ENCODE data around the gene MED26.

DNA sequence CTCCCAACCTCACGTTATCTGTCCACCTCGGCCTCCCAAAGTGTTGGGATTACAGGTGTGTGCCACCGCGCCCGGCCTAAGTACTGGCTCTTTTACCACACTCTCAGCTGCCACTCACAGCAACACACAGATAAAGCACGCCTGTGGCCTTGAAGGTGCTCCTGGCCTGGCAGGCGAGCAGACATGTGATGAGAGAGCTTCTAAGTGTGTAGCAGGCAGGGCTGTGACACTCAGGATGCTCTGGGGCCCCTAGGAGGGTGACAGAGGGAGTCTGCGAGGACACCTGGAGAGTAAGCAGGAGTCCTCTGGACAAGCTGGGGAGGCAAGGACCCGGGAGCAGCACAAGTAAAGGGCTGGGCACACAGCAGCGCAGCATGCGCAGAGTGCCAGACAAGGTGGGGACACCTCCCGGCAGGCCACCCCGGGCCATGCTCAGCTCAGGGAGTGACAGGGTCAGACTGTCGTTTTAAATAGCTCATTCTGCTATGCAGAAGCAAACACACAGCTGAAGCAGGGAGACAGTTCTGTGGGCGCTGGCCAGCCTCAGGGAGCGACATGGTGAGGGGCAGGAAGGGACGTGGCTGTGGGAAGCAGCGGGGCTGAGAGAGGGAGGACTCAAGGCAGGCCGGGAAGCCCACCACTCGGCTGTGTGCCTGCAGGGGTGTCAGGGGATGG lies 26.5 kb downstream of the MED26 start:
- TF ChIP-seq, protein P1, sequence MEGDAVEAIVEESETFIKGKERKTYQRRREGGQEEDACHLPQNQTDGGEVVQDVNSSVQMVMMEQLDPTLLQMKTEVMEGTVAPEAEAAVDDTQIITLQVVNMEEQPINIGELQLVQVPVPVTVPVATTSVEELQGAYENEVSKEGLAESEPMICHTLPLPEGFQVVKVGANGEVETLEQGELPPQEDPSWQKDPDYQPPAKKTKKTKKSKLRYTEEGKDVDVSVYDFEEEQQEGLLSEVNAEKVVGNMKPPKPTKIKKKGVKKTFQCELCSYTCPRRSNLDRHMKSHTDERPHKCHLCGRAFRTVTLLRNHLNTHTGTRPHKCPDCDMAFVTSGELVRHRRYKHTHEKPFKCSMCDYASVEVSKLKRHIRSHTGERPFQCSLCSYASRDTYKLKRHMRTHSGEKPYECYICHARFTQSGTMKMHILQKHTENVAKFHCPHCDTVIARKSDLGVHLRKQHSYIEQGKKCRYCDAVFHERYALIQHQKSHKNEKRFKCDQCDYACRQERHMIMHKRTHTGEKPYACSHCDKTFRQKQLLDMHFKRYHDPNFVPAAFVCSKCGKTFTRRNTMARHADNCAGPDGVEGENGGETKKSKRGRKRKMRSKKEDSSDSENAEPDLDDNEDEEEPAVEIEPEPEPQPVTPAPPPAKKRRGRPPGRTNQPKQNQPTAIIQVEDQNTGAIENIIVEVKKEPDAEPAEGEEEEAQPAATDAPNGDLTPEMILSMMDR (IDR thresholded peaks at IDR 0.05) = no peak
- no peak for TF ChIP-seq POLR2A (IDR thresholded peaks at IDR 0.05)
